ENCODE results near the gene DNAI1.

- no peak for TF ChIP-seq CTCF (IDR thresholded peaks at IDR 0.05)
- TF ChIP-seq POLR2A (IDR thresholded peaks at IDR 0.05): no peak
Observed at GRCh38 chr9:34493972-34494535, 35.4 kb downstream of the DNAI1 start.
